Thyroid gland (tissue), 4 donors: Measurements from ENCODE around the gene TMEM131L.

Source experiments
- POLR2A ChIP-seq, 2 donors: fragments of 450-650 bp; IDR thresholded peaks; one replicate each; pipeline ENCODE4 v1.6.1; 2017; ENCODE audit warnings: antibody characterized with exemption in 2 of 2, mild to moderate bottlenecking in 2 of 2, moderate library complexity in 1 of 2
- TF ChIP-seq, protein P1 (sequence below), 6 experiments: fragments of 200-600 bp in 3 of 6; fragments of 450-650 bp in 3 of 6; sonication (generic) in 3 of 6; IDR thresholded peaks; one replicate each; pipeline ENCODE4 v1.5.1; 2016 to 2019; ENCODE audit warnings: antibody characterized with exemption in 6 of 6, mild to moderate bottlenecking in 2 of 6, inconsistent platforms in 1 of 6, moderate library complexity in 1 of 6

DNA sequence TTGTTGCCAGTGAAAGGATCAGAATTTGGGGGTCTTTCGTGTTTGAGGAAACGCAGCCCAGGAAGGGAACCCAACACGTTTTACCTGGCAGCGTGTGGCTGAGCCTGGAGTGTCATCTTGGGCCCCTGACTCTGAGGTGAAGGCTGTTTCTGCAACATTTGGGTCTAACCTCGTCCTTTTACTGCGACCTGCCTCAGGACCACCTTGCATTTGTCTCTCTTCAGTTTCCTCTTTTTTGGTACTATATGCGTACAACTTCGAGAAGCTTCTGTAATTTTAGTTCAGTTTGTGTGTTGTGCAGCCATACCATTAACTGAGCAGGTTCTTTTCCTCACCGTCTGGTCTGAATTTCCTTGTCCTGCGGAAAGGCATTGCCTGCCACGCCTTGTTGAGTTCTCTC is 61.5 kb downstream of the TMEM131L start:
- TF ChIP-seq, protein P1, sequence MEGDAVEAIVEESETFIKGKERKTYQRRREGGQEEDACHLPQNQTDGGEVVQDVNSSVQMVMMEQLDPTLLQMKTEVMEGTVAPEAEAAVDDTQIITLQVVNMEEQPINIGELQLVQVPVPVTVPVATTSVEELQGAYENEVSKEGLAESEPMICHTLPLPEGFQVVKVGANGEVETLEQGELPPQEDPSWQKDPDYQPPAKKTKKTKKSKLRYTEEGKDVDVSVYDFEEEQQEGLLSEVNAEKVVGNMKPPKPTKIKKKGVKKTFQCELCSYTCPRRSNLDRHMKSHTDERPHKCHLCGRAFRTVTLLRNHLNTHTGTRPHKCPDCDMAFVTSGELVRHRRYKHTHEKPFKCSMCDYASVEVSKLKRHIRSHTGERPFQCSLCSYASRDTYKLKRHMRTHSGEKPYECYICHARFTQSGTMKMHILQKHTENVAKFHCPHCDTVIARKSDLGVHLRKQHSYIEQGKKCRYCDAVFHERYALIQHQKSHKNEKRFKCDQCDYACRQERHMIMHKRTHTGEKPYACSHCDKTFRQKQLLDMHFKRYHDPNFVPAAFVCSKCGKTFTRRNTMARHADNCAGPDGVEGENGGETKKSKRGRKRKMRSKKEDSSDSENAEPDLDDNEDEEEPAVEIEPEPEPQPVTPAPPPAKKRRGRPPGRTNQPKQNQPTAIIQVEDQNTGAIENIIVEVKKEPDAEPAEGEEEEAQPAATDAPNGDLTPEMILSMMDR (IDR thresholded peaks at IDR 0.05): no peak
- no peak for TF ChIP-seq POLR2A (IDR thresholded peaks at IDR 0.05)
